GM12873 (cell line): Measurements from ENCODE around the gene IL18R1.

ENCODE experiments used
- CTCF ChIP-seq: IDR thresholded peaks from 2 replicates; pipeline ENCODE4 v1.5.1; 2012; ENCODE audit warnings: low read depth, mild to moderate bottlenecking, moderate library complexity, low read length, control low read depth; ENCODE audit not compliant: insufficient read depth; ENCODE audit errors: missing control alignments

IL18R1 gene

GRCh38 chr2:102435741-102436140 lies 80.1 kb downstream of the IL18R1 start:
- no peak for TF ChIP-seq CTCF

GRCh38 chr2:102436323-102436722 lies 80.7 kb downstream of the IL18R1 start:
- TF ChIP-seq CTCF = no peak

GRCh38 chr2:102437122-102437521 lies 81.5 kb downstream of the IL18R1 start:
- TF ChIP-seq CTCF = no peak

- TF ChIP-seq CTCF = no peak
Observed at GRCh38 chr2:102438111-102438510, 82.5 kb downstream of the IL18R1 start.

GRCh38 chr2:102438578-102438977 lies 83.0 kb downstream of the IL18R1 start:
- no peak for TF ChIP-seq CTCF

- TF ChIP-seq CTCF = no peak
Observed at GRCh38 chr2:102439065-102439695, 83.6 kb downstream of the IL18R1 start.

- TF ChIP-seq CTCF = peak; percentile 74
Observed at GRCh38 chr2:102442967-102443828, 87.6 kb downstream of the IL18R1 start.
